Ectodermal cell (in vitro differentiated cells): ENCODE data around the gene UBASH3A.

Experiments used
- H3K27ac ChIP-seq: 2 replicates; pipeline ENCODE4 v1.7.0; 2013; ENCODE audit warnings: mild to moderate bottlenecking, low read depth, low read length; ENCODE audit not compliant: insufficient read depth, poor library complexity, severe bottlenecking
- H3K27me3 ChIP-seq: 2 replicates; pipeline ENCODE4 v1.7.0; 2013; ENCODE audit warnings: mild to moderate bottlenecking, low read length; ENCODE audit not compliant: insufficient read depth, control insufficient read depth, poor library complexity, severe bottlenecking
- H3K36me3 ChIP-seq: one replicate; pipeline ENCODE4 v1.7.0; 2013; ENCODE audit warnings: low read length; ENCODE audit not compliant: control insufficient read depth, insufficient read depth
- H3K4me1 ChIP-seq: one replicate; pipeline ENCODE4 v1.7.0; 2013; ENCODE audit warnings: low read length; ENCODE audit not compliant: control insufficient read depth, insufficient read depth
- H3K4me3 ChIP-seq: 2 replicates; pipeline ENCODE4 v1.7.0; 2013; ENCODE audit warnings: low read depth, low read length, control low read depth; ENCODE audit not compliant: insufficient read depth
- H3K9me3 ChIP-seq: 2 replicates; pipeline ENCODE4 v1.7.0; 2013; ENCODE audit warnings: mild to moderate bottlenecking, low read length, moderate library complexity; ENCODE audit not compliant: control insufficient read depth
- WGBS, 2 experiments: methylation state at CpG; one replicate each; pipeline ENCODE4 v1.1.7; 2013; ENCODE audit warnings: missing lambda C conversion rate in 2 of 2; 5-methylcytosine and 5-hydroxymethylcytosine counted together

The UBASH3A gene

DNA sequence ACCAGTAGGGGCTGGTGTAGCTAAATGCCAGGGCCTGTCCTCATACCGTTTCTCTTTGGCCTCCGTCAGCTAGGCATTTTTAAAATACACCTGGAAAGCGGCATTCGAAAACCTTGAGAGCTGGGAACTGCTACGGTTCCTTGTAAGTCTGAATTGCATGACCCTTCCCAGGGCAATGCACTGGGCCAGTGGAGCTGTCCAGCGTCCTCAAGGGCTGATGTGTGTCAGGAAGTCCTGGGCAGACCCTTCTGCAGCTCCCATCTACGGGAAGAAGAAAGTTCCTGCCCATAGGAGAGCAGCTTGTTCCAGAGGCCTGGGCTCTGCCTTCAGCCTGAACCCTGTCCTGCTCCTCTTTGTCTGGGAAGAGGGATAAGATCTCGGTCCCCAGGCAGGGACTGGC, 34.1 kb downstream of the UBASH3A start:
- Histone ChIP-seq H3K27me3 (no peaks in the 10 kb centered on the region), H3K36me3 (no peaks in the 10 kb centered on the region), H3K27ac (no peak overlapping the region), H3K4me3 (no peak overlapping the region), H3K4me1 (no peaks in the 10 kb centered on the region), H3K9me3 (no peaks in the 10 kb centered on the region)
- 61 to 63% methylated on average over 8 of the region's 8 CpGs for WGBS, 2 experiments

- 86% methylated on average over 25 of the region's 25 CpGs for WGBS, 2 experiments
Observed at GRCh38 chr21:42438316-42439205, 34.9 kb downstream of the UBASH3A start.

DNA sequence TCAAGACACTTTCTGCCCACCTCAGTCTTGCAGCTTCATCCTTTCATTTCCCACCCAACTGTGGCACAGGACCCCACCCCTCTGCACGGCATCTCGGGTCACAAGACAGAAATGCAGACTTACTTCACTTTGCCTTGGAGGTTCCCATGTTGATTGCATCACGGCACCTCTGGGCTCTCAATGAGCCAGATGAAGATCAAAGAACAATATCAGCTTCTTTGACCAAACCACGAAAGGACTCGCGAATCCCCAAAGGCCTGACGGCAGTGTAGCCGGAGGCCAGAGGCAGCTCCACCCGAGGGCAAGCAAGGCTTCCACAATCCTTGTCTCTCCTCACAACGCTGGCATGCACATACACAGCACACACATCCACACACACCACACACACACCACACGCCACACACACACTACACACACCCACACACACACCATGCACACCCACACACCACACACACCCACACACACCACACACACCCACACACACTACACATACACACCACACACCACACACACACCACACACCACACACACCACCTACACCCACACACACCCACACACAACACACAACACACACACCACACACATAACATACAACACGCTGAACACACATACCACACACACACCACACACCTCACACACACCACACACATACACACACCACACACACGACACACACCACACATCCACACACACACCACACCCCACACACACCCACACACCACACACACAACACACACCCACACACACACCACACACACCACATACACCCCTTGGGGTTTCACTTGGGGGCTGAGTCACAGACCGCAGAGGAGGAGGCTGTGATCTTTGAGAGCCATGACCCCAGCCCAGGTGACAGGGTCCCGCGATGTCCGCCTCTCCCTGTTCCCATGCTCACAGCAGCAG, 35.8 kb downstream of the UBASH3A start:
- 84 to 92% methylated on average over 17 of the region's 17 CpGs for WGBS, 2 experiments
- no peak overlapping the region for H3K4me3 ChIP-seq
- H3K27ac ChIP-seq: no peak overlapping the region
- H3K36me3 ChIP-seq: no peaks in the 10 kb centered on the region
- no peaks in the 10 kb centered on the region for H3K4me1 ChIP-seq
- no peaks in the 10 kb centered on the region for H3K9me3 ChIP-seq
- H3K27me3 ChIP-seq: no peaks in the 10 kb centered on the region

More at GRCh38 chr21:42438316-42439205, 34.9 kb downstream of the UBASH3A start:
- H3K4me1 ChIP-seq: no peaks in the 10 kb centered on the region
- no peak overlapping the region for H3K4me3 ChIP-seq
- H3K9me3 ChIP-seq: no peaks in the 10 kb centered on the region
- no peaks in the 10 kb centered on the region for H3K36me3 ChIP-seq
- no peaks in the 10 kb centered on the region for H3K27me3 ChIP-seq
- H3K27ac ChIP-seq: no peak overlapping the region

DNA sequence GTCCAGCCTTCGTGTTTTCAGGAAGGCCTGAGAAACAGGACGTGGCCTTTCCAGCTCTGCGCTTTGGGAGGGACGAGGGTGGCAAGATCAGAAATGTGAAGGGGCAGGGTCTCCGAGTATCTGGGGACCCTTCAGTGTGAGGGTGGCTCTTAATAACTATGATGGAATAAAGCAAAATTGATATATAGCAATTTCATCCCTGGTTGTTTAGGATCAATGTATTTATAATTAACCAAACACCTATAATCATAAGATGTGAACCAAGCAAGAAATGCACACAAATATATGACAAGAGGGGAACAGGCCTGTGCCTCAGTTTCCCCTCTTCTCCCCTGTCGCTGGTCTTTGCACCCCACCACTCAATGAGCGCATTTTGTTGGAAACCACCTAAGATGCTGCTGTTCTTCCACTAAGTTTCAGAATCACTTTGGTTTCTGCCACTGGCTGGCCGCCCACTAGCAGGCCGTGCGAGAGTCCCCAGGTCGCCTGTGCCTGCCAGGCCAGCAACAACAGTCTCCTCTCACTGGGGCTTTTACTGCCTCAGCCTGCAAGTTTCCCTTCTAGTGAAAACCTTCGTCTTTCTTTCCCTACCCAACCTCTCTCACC, 36.6 kb downstream of the UBASH3A start:
- no peaks in the 10 kb centered on the region for H3K36me3 ChIP-seq
- H3K9me3 ChIP-seq: no peaks in the 10 kb centered on the region
- H3K27ac ChIP-seq: no peak overlapping the region
- H3K27me3 ChIP-seq: no peaks in the 10 kb centered on the region
- 91 to 93% methylated on average over 12 of the region's 12 CpGs for WGBS, 2 experiments
- no peaks in the 10 kb centered on the region for H3K4me1 ChIP-seq
- H3K4me3 ChIP-seq: no peak overlapping the region

- Histone ChIP-seq H3K27me3 (no peaks in the 10 kb centered on the region), H3K36me3 (no peaks in the 10 kb centered on the region), H3K4me1 (no peaks in the 10 kb centered on the region), H3K27ac (no peak overlapping the region), H3K4me3 (no peak overlapping the region), H3K9me3 (no peaks in the 10 kb centered on the region)
- 85 to 87% methylated on average over 6 of the region's 6 CpGs for WGBS, 2 experiments
Observed at GRCh38 chr21:42441963-42442362, 38.3 kb downstream of the UBASH3A start.

DNA sequence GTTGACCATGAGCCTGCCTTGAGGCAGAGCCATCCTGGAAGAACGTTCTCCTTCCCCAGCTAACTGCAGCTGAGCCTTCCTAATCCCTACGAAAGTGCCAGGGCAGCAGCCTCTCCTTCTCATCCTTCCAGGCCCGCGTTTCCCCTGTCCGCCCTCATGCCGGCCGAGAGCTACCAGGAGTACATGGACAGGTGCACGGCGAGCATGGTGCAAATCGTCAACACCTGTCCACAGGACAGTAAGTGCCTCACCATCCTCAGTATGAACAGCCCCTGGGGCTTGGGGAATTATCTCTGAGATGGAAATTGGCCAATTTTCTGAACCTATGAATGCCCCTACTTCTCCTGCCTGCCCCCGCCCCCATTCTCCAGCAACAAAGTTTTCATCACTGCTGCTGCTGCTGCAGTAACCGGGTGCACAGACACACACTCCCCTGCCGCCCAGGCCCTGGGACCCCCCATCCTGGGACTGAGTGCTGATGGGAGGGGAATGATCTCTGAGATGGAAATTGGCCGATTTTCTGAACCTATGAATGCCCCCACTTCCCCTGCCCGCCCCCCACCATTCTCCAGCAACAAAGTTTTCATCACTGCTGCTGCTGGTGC, 39.6 kb downstream of the UBASH3A start:
- Histone ChIP-seq H3K36me3 (no peaks in the 10 kb centered on the region), H3K4me3 (no peak overlapping the region), H3K27me3 (no peaks in the 10 kb centered on the region), H3K27ac (no peak overlapping the region), H3K4me1 (no peaks in the 10 kb centered on the region), H3K9me3 (no peaks in the 10 kb centered on the region)
- WGBS, 2 experiments: 90 to 92% methylated on average over 15 of the region's 15 CpGs

GRCh38 chr21:42443876-42444744, 40.4 kb downstream of the UBASH3A start:
- no peak overlapping the region for H3K27ac ChIP-seq
- H3K27me3 ChIP-seq: no peaks in the 10 kb centered on the region
- H3K4me1 ChIP-seq: no peaks in the 10 kb centered on the region
- H3K36me3 ChIP-seq: no peaks in the 10 kb centered on the region
- H3K4me3 ChIP-seq: no peak overlapping the region
- WGBS, 2 experiments: 89 to 91% methylated on average over 34 of the region's 34 CpGs
- H3K9me3 ChIP-seq: no peaks in the 10 kb centered on the region

GRCh38 chr21:42444745-42445059, 41.0 kb downstream of the UBASH3A start:
- H3K4me3 ChIP-seq: no peak overlapping the region
- no peaks in the 10 kb centered on the region for H3K9me3 ChIP-seq
- H3K27ac ChIP-seq: no peak overlapping the region
- H3K36me3 ChIP-seq: no peaks in the 10 kb centered on the region
- no peaks in the 10 kb centered on the region for H3K4me1 ChIP-seq
- no peaks in the 10 kb centered on the region for H3K27me3 ChIP-seq
- 91 to 93% methylated on average over 10 of the region's 10 CpGs for WGBS, 2 experiments

DNA sequence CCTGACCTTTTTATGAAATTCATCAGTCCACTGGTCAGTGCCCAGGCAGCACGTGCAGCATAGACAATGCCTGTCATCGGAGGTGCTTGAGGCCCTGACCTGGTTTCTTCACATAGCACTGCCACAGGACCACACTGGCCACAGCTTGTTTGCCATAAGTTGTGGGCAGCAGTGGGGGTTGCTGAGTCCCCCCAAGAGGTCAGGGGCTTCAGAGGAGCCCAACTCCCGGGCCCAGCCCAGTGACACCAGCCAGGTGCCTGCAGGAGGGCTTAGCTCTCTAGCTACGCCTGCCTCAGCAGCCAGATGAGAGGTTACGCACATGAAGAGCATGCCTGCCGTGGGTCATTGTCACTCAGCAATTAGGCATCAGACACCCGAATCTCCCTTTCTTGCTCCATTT, 41.6 kb downstream of the UBASH3A start:
- Histone ChIP-seq H3K36me3 (no peaks in the 10 kb centered on the region), H3K4me3 (no peak overlapping the region), H3K27me3 (no peaks in the 10 kb centered on the region), H3K4me1 (no peaks in the 10 kb centered on the region), H3K9me3 (no peaks in the 10 kb centered on the region), H3K27ac (no peak overlapping the region)
- WGBS, 2 experiments: 90% methylated on average over 7 of the region's 7 CpGs
